ENCODE measurements around the gene PRRX2. TPM values are rescaled to one million over a fixed set of nuclear protein-coding genes. Genes with fewer than 3 reads are reported as not detected.
"Not testable (repeated sequence)": the region's sequence is repeated elsewhere in the genome, so short reads cannot be mapped to it uniquely, and the experiment has no call there.

Gene PRRX2
- total RNA-seq, 1 experiment from 2014 or later = 12.7 TPM

GRCh38 chr9:129761901-129762369, 96.5 kb downstream of the PRRX2 start:
- no TSS peak for BruUV-seq (replicated peaks)
- H3K27me3 ChIP-seq (replicated peaks; ENCODE audit: insufficient read depth, low read depth, low read length, poor library complexity) = no peaks in the 10 kb centered on the region
- no peak overlapping the region for H3K4me3 ChIP-seq (ENCODE audit: low read depth, low read length, poor library complexity, severe bottlenecking)
- DNase-seq (ENCODE audit: low spot score) = peak; percentile 33
- intact Hi-C loops (cut with micrococcal nuclease; ENCODE audit: unreplicated experiment) = no loop called here
- H3K27ac ChIP-seq (ENCODE audit: low read depth, low read length, poor library complexity, severe bottlenecking) = no peak overlapping the region
- CTCF ChIA-PET = interaction anchor here (0.7 to 1.1 kb wide), 2 partner anchors 32 to 630 kb away, joined by 3 to 7 read pairs; no protein-coding TSS in a partner anchor
- H3K9me3 ChIP-seq (ENCODE audit: low read depth, low read length, poor library complexity, severe bottlenecking) = no peaks in the 10 kb centered on the region
- H3K36me3 ChIP-seq (ENCODE audit: insufficient read depth, low read length, poor library complexity, severe bottlenecking) = no peaks in the 10 kb centered on the region
- TF ChIP-seq, protein P1, sequence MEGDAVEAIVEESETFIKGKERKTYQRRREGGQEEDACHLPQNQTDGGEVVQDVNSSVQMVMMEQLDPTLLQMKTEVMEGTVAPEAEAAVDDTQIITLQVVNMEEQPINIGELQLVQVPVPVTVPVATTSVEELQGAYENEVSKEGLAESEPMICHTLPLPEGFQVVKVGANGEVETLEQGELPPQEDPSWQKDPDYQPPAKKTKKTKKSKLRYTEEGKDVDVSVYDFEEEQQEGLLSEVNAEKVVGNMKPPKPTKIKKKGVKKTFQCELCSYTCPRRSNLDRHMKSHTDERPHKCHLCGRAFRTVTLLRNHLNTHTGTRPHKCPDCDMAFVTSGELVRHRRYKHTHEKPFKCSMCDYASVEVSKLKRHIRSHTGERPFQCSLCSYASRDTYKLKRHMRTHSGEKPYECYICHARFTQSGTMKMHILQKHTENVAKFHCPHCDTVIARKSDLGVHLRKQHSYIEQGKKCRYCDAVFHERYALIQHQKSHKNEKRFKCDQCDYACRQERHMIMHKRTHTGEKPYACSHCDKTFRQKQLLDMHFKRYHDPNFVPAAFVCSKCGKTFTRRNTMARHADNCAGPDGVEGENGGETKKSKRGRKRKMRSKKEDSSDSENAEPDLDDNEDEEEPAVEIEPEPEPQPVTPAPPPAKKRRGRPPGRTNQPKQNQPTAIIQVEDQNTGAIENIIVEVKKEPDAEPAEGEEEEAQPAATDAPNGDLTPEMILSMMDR (conservative IDR thresholded peaks at IDR 0.05; ENCODE audit: low read depth, low read length) = no peak
- no peak for TF ChIP-seq EZH2 (IDR thresholded peaks at IDR 0.05; ENCODE audit: borderline replicate concordance, low read depth, low read length, poor library complexity, severe bottlenecking)
- H3K4me1 ChIP-seq (ENCODE audit: insufficient read depth, low read length, poor library complexity, severe bottlenecking) = no peaks in the 10 kb centered on the region
- POLR2A ChIA-PET (ENCODE audit: low non-redundant PET) = interaction anchor here (0.5 to 0.7 kb wide), 2 partner anchors 14 to 38 kb away, joined by 7 to 10 read pairs; no protein-coding TSS in a partner anchor

DNA sequence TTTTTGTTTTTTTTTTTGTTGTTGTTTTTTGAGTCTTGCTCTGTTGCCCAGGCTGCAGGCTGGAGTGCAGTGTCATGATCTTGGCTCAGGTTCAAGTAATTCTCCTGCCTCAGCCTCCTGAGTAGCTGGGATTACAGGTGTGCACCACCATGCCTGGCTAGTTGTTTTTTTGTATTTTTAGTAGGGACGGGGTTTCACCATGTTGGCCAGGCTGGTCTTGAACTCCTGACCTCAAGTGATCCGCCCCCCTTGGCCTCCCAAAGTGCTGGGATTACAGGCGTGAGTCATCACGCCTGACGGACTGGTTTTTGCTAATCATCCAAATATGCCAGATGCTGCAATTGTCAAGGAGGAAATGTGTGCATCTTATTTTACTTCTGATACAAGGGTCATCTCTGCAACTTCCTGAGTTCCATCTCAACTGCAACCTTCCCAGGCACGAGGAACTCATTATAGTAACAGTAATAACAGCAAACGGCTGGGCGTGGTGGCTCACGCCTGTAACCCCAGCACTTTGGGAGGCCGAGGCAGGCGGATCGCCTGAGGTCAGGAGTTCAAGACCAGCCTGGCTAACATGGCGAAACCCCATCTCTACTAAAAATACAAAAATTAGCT, 97.0 kb downstream of the PRRX2 start:
- H3K27ac ChIP-seq (ENCODE audit: low read depth, low read length, poor library complexity, severe bottlenecking); H3K9me3 ChIP-seq (ENCODE audit: low read depth, low read length, poor library complexity, severe bottlenecking); intact Hi-C loops (cut with micrococcal nuclease; ENCODE audit: unreplicated experiment); H3K36me3 ChIP-seq (ENCODE audit: insufficient read depth, low read length, poor library complexity, severe bottlenecking); H3K27me3 ChIP-seq (replicated peaks; ENCODE audit: insufficient read depth, low read depth, low read length, poor library complexity); H3K4me1 ChIP-seq (ENCODE audit: insufficient read depth, low read length, poor library complexity, severe bottlenecking); H3K4me3 ChIP-seq (ENCODE audit: low read depth, low read length, poor library complexity, severe bottlenecking); DNase-seq (ENCODE audit: low spot score); BruUV-seq (replicated peaks): not testable (repeated sequence)
- CTCF ChIA-PET = interaction anchor here (0.7 kb wide), 1 partner anchor 631 kb away, joined by 7 read pairs; no protein-coding TSS in a partner anchor
- POLR2A ChIA-PET (ENCODE audit: low non-redundant PET) = interaction anchor here (0.7 kb wide), 1 partner anchor 14 kb away, joined by 10 read pairs; no protein-coding TSS in a partner anchor

GRCh38 chr9:129762985-129763926, 97.8 kb downstream of the PRRX2 start:
- intact Hi-C loops (cut with micrococcal nuclease; ENCODE audit: unreplicated experiment) = no loop called here
- Histone ChIP-seq H3K4me3 (ENCODE audit: low read depth, low read length, poor library complexity, severe bottlenecking) (no peak overlapping the region), H3K27me3 (replicated peaks; ENCODE audit: insufficient read depth, low read depth, low read length, poor library complexity) (no peaks in the 10 kb centered on the region), H3K36me3 (ENCODE audit: insufficient read depth, low read length, poor library complexity, severe bottlenecking) (no peaks in the 10 kb centered on the region), H3K4me1 (ENCODE audit: insufficient read depth, low read length, poor library complexity, severe bottlenecking) (no peaks in the 10 kb centered on the region), H3K27ac (ENCODE audit: low read depth, low read length, poor library complexity, severe bottlenecking) (no peak overlapping the region), H3K9me3 (ENCODE audit: low read depth, low read length, poor library complexity, severe bottlenecking) (no peaks in the 10 kb centered on the region)
- no peak for DNase-seq (ENCODE audit: low spot score)
- no TSS peak for BruUV-seq (replicated peaks)
- POLR2A ChIA-PET (ENCODE audit: low non-redundant PET) = interaction anchor here (0.7 kb wide), 1 partner anchor 927 kb away, joined by 3 read pairs; no protein-coding TSS in a partner anchor
- TF ChIP-seq, protein P1 (conservative IDR thresholded peaks at IDR 0.05; ENCODE audit: low read depth, low read length) = no peak
- no peak for TF ChIP-seq EZH2 (IDR thresholded peaks at IDR 0.05; ENCODE audit: borderline replicate concordance, low read depth, low read length, poor library complexity, severe bottlenecking)
- CTCF ChIA-PET = interaction anchor here (1.6 kb wide), 1 partner anchor 26 kb away, joined by 3 read pairs; no protein-coding TSS in a partner anchor
